GM21717 (cell line): Measurements from ENCODE around the gene DTYMK.
A peak's percentile ranks its signal among the peaks of the same experiment; 100 is the strongest.
"Not testable (repeated sequence)": the region's sequence is repeated elsewhere in the genome, so short reads cannot be mapped to it uniquely, and the experiment has no call there.

Source experiments
- ATAC-seq: cut with Tn5 transposase; IDR thresholded peaks from one replicate; pipeline ENCODE4 v1.9.1; 2021; ENCODE audit warnings: mild to moderate bottlenecking, moderate library complexity; ENCODE audit not compliant: unreplicated experiment

Gene DTYMK

GRCh38 chr2:241686650-241687425, at the start of gene DTYMK:
Gene DTYMK, minus strand, starts transcription at chr2:241686815. Its CDS starts 32 bp downstream, at chr2:241686783.
- ATAC-seq: peak; percentile 93

GRCh38 chr2:241736111-241736510, 49.5 kb upstream of the DTYMK start:
- no peak for ATAC-seq

- peak; percentile 74 for ATAC-seq
Observed at GRCh38 chr2:241734467-241735208, 48.0 kb upstream of the DTYMK start, which contains the start of gene D2HGDH. Gene D2HGDH, plus strand, starts transcription at chr2:241734630. Its CDS starts 595 bp downstream, at chr2:241735225.

DNA sequence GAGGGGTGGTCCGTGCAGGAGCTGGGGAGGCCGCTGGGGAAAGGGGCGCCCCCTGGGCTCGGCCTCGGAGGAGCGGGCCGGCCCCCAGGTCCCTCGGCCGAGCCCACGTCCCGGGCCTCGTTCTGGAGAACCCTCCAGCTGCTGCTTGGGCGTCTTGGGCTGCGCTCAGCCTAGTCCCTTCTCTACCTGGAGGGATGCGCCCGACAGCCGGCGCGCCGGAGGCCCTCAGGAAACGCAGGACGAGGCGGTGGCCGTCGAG, 47.5 kb upstream of the DTYMK start:
- no peak for ATAC-seq

- no peak for ATAC-seq
Observed at GRCh38 chr2:241733391-241734207, 47.0 kb upstream of the DTYMK start.

- not testable (repeated sequence) for ATAC-seq
Observed at GRCh38 chr2:241732513-241733186, 46.0 kb upstream of the DTYMK start.

DNA sequence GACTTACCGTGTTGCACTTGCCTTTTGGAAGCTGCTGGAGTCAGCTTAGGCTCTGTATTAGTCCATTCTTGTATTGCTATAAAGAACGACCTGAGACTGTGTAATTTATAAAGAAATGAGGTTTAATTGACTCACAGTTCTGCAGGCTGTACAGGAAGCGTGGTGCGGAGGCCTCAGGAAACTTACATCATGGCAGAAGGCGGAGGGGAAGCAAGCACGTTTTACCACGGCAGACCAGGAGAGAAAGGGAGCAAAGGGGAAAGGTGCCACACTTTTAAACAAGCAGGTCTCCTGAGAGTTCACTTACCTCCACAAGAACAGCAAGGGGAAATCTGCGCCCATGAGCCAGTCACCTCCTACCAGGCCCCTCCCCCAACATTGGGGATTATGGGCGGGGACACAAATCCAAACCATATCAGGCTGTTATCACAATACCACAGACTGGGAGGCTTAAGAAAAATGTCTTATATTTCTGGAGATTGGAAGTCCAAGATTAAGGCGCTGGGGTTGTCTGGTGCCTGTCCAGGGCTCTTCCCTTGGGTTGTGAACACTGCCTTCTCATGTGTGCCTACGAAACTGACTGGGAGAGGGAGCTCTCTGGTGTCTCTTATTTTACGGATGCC, 44.2 kb upstream of the DTYMK start:
- no peak for ATAC-seq

GRCh38 chr2:241729868-241730267, 43.3 kb upstream of the DTYMK start:
- ATAC-seq: no peak

GRCh38 chr2:241728627-241729026, 42.0 kb upstream of the DTYMK start:
- no peak for ATAC-seq

DNA sequence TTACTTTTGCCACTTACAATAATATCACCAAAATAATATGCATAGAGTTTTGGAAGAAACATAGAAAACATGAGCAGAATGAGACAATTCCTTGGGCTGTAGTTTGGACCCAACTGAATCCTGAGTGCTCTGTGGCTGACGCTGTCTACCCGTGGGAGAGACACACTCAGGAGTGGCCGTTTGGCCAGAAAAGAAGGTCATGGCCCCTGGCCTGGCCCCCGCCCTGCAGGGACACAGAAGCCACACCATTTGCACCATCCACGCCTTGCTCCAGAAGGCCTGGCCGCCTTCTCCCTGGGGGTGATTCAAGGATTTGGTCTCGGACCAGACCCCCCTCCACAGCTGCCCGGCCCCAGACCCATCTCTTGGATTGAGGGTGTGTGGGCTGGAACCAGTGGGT, 41.4 kb upstream of the DTYMK start:
- no peak for ATAC-seq

- no peak for ATAC-seq
Observed at GRCh38 chr2:241726459-241726858, 39.8 kb upstream of the DTYMK start.

DNA sequence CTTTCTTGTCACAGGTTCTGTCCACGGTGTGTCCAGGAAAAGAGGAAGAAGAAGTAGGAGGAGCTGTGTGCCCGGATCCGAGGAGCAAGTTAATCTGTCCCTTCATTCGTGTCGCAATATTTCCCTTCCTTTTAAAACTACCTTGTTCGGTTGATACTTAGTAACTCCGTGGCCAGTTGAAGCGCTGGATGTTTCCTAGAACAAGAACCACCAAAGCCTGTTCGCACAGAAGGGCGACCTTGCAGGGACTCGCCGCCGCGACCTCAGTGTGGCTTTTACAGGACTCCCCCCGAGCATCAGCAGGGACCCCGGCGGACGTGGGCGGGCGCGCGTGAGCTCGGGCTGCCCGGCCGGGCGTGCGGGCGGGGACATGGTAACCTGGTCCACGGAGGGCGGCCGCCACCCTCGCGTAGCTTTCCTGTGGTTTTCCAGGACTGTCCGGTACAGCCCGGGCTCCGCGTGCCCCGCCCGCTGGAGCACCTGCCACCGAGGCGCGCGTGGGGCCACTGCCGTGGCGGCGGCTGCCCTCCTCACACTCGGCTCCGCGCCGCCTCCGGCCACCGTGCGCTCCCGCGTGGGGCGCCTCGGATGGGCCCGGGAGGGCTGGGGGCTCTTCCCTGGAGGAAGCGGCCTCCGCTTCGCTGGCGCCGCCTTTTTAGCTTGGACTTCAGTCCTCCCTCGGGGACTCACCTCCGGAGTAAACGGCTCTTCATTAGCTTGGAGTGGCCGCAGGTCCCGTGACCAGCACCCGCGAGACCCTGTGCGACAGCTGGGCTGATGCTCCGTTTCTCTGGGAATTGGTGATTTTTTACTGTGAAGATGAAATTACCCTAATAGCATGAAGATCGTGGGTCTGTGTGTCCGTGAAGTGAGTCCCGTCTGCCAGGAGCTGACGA, 38.6 kb upstream of the DTYMK start:
- ATAC-seq: no peak

- ATAC-seq: no peak
Observed at GRCh38 chr2:241724259-241724974, 37.8 kb upstream of the DTYMK start.

DNA sequence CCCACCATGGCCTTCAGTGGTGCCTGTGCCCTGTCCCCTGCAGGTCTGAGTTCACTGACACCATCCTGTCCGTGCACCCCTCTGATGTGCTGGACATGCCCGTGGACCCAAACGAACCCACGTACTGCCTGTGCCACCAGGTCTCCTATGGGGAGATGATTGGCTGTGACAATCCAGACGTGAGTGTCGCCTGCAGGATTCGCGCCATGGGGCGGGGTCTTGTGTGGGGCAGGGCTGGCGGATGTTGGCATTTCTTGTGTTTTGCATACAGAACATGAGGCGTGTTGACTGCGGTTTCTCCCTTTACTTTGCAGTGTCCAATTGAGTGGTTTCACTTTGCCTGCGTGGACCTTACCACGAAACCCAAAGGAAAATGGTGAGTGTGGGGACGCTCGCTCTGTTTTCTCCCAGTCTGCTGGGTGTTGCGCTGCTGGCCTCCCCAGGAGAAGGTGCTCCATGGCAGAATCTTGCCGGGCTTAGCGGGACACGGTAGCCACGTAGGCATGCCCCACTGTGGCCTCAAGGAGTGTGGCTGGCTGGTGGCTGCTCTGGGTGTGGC, 36.4 kb upstream of the DTYMK start:
- no peak for ATAC-seq

- no peak for ATAC-seq
Observed at GRCh38 chr2:241721852-241722251, 35.2 kb upstream of the DTYMK start.

DNA sequence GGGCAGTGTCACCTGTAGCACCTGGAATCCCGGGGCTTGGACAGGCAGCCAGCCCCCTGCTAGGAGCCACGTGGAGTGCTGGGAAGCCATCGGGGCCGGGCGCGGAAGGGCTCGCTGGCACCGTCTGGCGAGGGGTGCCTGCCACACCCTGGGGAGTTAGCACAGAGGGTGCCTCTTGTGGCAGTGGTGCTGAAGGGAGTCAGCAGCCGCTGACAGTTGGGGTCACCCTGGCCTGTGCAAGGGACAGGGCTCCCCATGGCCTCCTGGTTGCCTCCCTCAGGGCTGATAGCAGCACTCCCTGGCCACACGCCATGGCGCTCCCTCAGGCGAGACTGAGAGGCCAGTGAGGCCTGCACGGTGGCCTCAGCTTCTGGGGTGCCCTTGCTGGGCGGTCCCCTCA, 33.9 kb upstream of the DTYMK start:
- ATAC-seq: no peak

DNA sequence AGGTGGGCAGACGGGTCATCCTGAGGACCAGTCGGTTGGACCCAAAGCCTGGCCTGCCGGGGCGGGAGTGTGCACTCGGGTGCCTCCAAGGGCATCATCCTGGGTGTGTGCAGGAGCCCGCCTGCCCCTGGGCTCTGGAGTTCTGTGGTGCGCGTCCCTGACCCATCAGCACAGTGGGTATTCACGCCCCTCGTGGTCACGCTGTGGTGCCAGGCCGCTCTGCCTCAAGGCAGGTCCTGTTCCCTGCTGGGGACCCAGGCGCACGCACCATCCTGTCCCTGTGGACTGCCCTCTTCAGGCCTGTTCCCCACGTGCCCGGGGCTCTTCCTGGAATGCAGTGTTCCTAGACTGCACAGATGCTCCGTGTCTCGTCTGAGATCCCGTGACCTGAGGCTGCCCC, 33.5 kb upstream of the DTYMK start:
- no peak for ATAC-seq

- ATAC-seq: no peak
Observed at GRCh38 chr2:241719093-241719492, 32.5 kb upstream of the DTYMK start.

GRCh38 chr2:241708879-241709278, 22.3 kb upstream of the DTYMK start:
- no peak for ATAC-seq
